Natural killer cell (primary cell): ENCODE data around the gene LYSET. TPM values are rescaled to one million over a fixed set of nuclear protein-coding genes. Genes with fewer than 3 reads are reported as not detected.
"Not testable (repeated sequence)": the region's sequence is repeated elsewhere in the genome, so short reads cannot be mapped to it uniquely, and the experiment has no call there.

ENCODE experiments used
- ATAC-seq, 3 donors: fragments of 150-1000 bp in 2 of 3; fragments of 200-7000 bp in 1 of 3; cut with Tn5 transposase; 1 replicate in 1 of 3; 2 replicates in 2 of 3; pipeline ENCODE4 v1.10.0; 2021; ENCODE audit warnings: mild to moderate bottlenecking in 2 of 3, moderate library complexity in 2 of 3
- DNase-seq, 2 donors: peaks; one replicate each; pipeline versions ENCODE4 v3.0.0 to v3.0.0-alpha.2; 2013 to 2021; ENCODE audit warnings: mixed read lengths in 1 of 2
- H3K27ac ChIP-seq: one replicate; pipeline ENCODE4 v1.5.1; 2013; ENCODE audit warnings: mild to moderate bottlenecking, low read length
- H3K27me3 ChIP-seq: one replicate; pipeline ENCODE4 v1.6.1; 2013; ENCODE audit warnings: low read length; ENCODE audit not compliant: control insufficient read depth, insufficient read depth
- H3K36me3 ChIP-seq: one replicate; pipeline ENCODE4 v1.6.1; 2013; ENCODE audit warnings: low read length; ENCODE audit not compliant: control insufficient read depth, insufficient read depth
- H3K4me1 ChIP-seq: one replicate; pipeline ENCODE4 v1.6.1; 2013; ENCODE audit warnings: low read length; ENCODE audit not compliant: control insufficient read depth, insufficient read depth
- H3K4me3 ChIP-seq: one replicate; pipeline ENCODE4 v1.5.1; 2013; ENCODE audit warnings: low read length
- H3K9me3 ChIP-seq: one replicate; pipeline ENCODE4 v1.6.1; 2013; ENCODE audit warnings: low read length; ENCODE audit not compliant: control insufficient read depth, insufficient read depth
- H3K27ac Mint-ChIP-seq, 2 donors: one replicate each; pipeline ENCODE4 v1.8.0; 2022; ENCODE audit warnings: mild to moderate bottlenecking in 2 of 2, mixed read lengths in 2 of 2, moderate library complexity in 1 of 2
- H3K27me3 Mint-ChIP-seq, 2 donors: one replicate each; pipeline ENCODE4 v1.8.0; 2022; ENCODE audit warnings: low read depth in 2 of 2, mixed read lengths in 2 of 2
- H3K36me3 Mint-ChIP-seq: one replicate; pipeline ENCODE4 v1.8.0; 2022; ENCODE audit warnings: mixed read lengths
- H3K4me1 Mint-ChIP-seq, 2 donors: one replicate each; pipeline ENCODE4 v1.8.0; 2022; ENCODE audit warnings: mixed read lengths in 2 of 2
- H3K4me3 Mint-ChIP-seq: one replicate; pipeline ENCODE4 v1.8.0; 2022; ENCODE audit warnings: mild to moderate bottlenecking, moderate library complexity, mixed read lengths
- H3K9me3 Mint-ChIP-seq, 2 donors: one replicate each; pipeline ENCODE4 v1.8.0; 2022; ENCODE audit warnings: mixed read lengths in 2 of 2
- CTCF ChIP-seq: fragments of 200-600 bp; IDR thresholded peaks from one replicate; pipeline ENCODE4 v1.8.0; 2022; ENCODE audit warnings: antibody characterized with exemption
- WGBS: methylation state at CpG from one replicate; pipeline ENCODE4 v1.1.7; 2013; ENCODE audit warnings: missing lambda C conversion rate; ENCODE audit not compliant: insufficient coverage; 5-methylcytosine and 5-hydroxymethylcytosine counted together
- intact Hi-C: fragments of 100-400 bp; cut with micrococcal nuclease; formaldehyde crosslinking; loops from one replicate; pipeline ENCODE4 v1.14.2; 2022
- total RNA-seq, 4 donors: library from RNA; stranded (reverse); fragments of 120-200 nt in 1 of 4; gene quantifications; one replicate each; pipeline versions ENCODE4 v1.2.3 to v1.2.4, GENCODE V29; 2013 to 2022

Gene LYSET
- total RNA-seq, 3 donors from 2014 or later (not counting 1 experiment from before 2014, with no cell fraction given) = 6.1 to 13.1 (median 9.0) TPM

GRCh38 chr14:93156693-93157369, 28.3 kb upstream of the LYSET start:
- Mint-ChIP-seq H3K27ac (no peak overlapping the region), H3K36me3 (no peaks in the 10 kb centered on the region), H3K4me3 (no peak overlapping the region), H3K9me3 (no peaks in the 10 kb centered on the region), H3K27me3 (no peaks in the 10 kb centered on the region), H3K4me1 (no peaks in the 10 kb centered on the region)
- no peak for ATAC-seq
- TF ChIP-seq CTCF = no peak
- WGBS = 82% methylated on average over 7 of the region's 8 CpGs
- DNase-seq = no peak
- H3K27me3 ChIP-seq = no peaks in the 10 kb centered on the region
- no peaks in the 10 kb centered on the region for H3K4me1 ChIP-seq
- intact Hi-C loops = no loop called here
- no peak overlapping the region for H3K4me3 ChIP-seq
- no peaks in the 10 kb centered on the region for H3K9me3 ChIP-seq
- H3K27ac ChIP-seq = no peak overlapping the region
- H3K36me3 ChIP-seq = no peaks in the 10 kb centered on the region

- H3K4me1 Mint-ChIP-seq, ATAC-seq, H3K36me3 Mint-ChIP-seq, H3K4me3 Mint-ChIP-seq, H3K27me3 ChIP-seq, H3K27ac Mint-ChIP-seq, H3K9me3 Mint-ChIP-seq, H3K27me3 Mint-ChIP-seq, H3K4me3 ChIP-seq, H3K9me3 ChIP-seq, DNase-seq, intact Hi-C loops, H3K4me1 ChIP-seq, H3K27ac ChIP-seq, H3K36me3 ChIP-seq: not testable (repeated sequence)
- WGBS = 94% methylated on average over 6 of the region's 7 CpGs
These were observed 26.8 kb upstream of the LYSET start for GRCh38 chr14:93158349-93158748.

GRCh38 chr14:93159625-93160352, 25.3 kb upstream of the LYSET start:
- WGBS = 82% methylated on average over 3 of the region's 5 CpGs
- H3K27ac ChIP-seq, H3K27ac Mint-ChIP-seq, H3K27me3 Mint-ChIP-seq, H3K4me3 ChIP-seq, H3K4me1 ChIP-seq, DNase-seq, H3K4me3 Mint-ChIP-seq, H3K9me3 Mint-ChIP-seq, H3K36me3 ChIP-seq, intact Hi-C loops, H3K4me1 Mint-ChIP-seq, H3K36me3 Mint-ChIP-seq, H3K9me3 ChIP-seq, H3K27me3 ChIP-seq: not testable (repeated sequence)
- peak in 1 of 3 donors; percentile 21 for ATAC-seq

- DNase-seq (peak in 1 of 2 donors; percentile 15), ATAC-seq (peak in 1 of 3 donors; percentile 41)
- no peaks in the 10 kb centered on the region for H3K4me1 ChIP-seq
- Mint-ChIP-seq H3K4me3 (no peak overlapping the region), H3K4me1 (no peaks in the 10 kb centered on the region), H3K27me3 (no peaks in the 10 kb centered on the region), H3K36me3 (no peaks in the 10 kb centered on the region), H3K9me3 (no peaks in the 10 kb centered on the region), H3K27ac (no peak overlapping the region)
- intact Hi-C loops = no loop called here
- no peaks in the 10 kb centered on the region for H3K9me3 ChIP-seq
- no peak overlapping the region for H3K27ac ChIP-seq
- 75% methylated on average over 3 of the region's 4 CpGs for WGBS
- H3K27me3 ChIP-seq = no peaks in the 10 kb centered on the region
- H3K4me3 ChIP-seq = no peak overlapping the region
- no peaks in the 10 kb centered on the region for H3K36me3 ChIP-seq
- TF ChIP-seq CTCF = no peak
These were observed 24.7 kb upstream of the LYSET start for GRCh38 chr14:93160353-93160801.
